Fibroblast of lung (primary cell): ENCODE measurements around the gene STXBP6. TPM values are rescaled to one million over a fixed set of nuclear protein-coding genes. Genes with fewer than 3 reads are reported as not detected.

Source experiments
- DNase-seq, 2 donors: peaks; one replicate each; pipeline versions ENCODE4 v3.0.0 to v3.0.0-alpha.2; 2010; ENCODE audit warnings: low read depth in 2 of 2
- H2AFZ ChIP-seq: 2 replicates; pipeline ENCODE4 v1.5.1; 2012; ENCODE audit warnings: low read length, control low read depth, inconsistent platforms
- H3K27ac ChIP-seq: 2 replicates; pipeline ENCODE4 v1.5.1; 2011; ENCODE audit warnings: low read length, control low read depth; ENCODE audit not compliant: insufficient read depth
- H3K27me3 ChIP-seq: 2 replicates; pipeline ENCODE4 v1.5.1; 2011; ENCODE audit warnings: mild to moderate bottlenecking, low read length; ENCODE audit not compliant: control insufficient read depth, insufficient read depth
- H3K36me3 ChIP-seq: 2 replicates; pipeline ENCODE4 v1.5.1; 2011; ENCODE audit warnings: low read length; ENCODE audit not compliant: control insufficient read depth, insufficient read depth
- H3K4me1 ChIP-seq: 2 replicates; pipeline ENCODE4 v1.5.1; 2011; ENCODE audit warnings: low read length; ENCODE audit not compliant: control insufficient read depth, insufficient read depth; ENCODE audit errors: extremely low read depth
- H3K4me2 ChIP-seq: 2 replicates; pipeline ENCODE4 v1.5.1; 2011; ENCODE audit warnings: low read length, control low read depth; ENCODE audit not compliant: insufficient read depth; ENCODE audit errors: extremely low read depth
- H3K4me3 ChIP-seq, 4 experiments: fragments of 200-600 bp in 1 of 4; sonication (generic) in 1 of 4; replicated peaks in 1 of 4; 2 replicates each; pipeline ENCODE4 v1.5.1; 2011 to 2016; ENCODE audit warnings: low read length in 4 of 4, low read depth in 3 of 4, mild to moderate bottlenecking in 3 of 4, control low read depth in 2 of 4, inconsistent platforms in 1 of 4, mixed read lengths in 1 of 4; ENCODE audit not compliant: insufficient read depth in 1 of 4; ENCODE audit errors: control extremely low read depth in 1 of 4
- H3K79me2 ChIP-seq: 2 replicates; pipeline ENCODE4 v1.5.1; 2012; ENCODE audit warnings: mild to moderate bottlenecking, low read length, inconsistent platforms; ENCODE audit not compliant: control insufficient read depth, insufficient read depth
- H3K9ac ChIP-seq: 2 replicates; pipeline ENCODE4 v1.5.1; 2011; ENCODE audit warnings: mild to moderate bottlenecking, low read length, control low read depth; ENCODE audit not compliant: insufficient read depth
- H3K9me3 ChIP-seq: 2 replicates; pipeline ENCODE4 v1.5.1; 2012; ENCODE audit warnings: low read depth, low read length; ENCODE audit not compliant: control insufficient read depth, insufficient read depth
- H4K20me1 ChIP-seq: 2 replicates; pipeline ENCODE4 v1.5.1; 2011; ENCODE audit warnings: low read length; ENCODE audit not compliant: control insufficient read depth, insufficient read depth; ENCODE audit errors: extremely low read depth
- CTCF ChIP-seq, 2 donors: IDR thresholded peaks in 1 of 2; conservative IDR thresholded peaks in 1 of 2; 1 replicate in 1 of 2; 2 replicates in 1 of 2; pipeline ENCODE4 v1.5.1; 2011 to 2012; ENCODE audit warnings: low read length in 2 of 2, control low read depth in 1 of 2, inconsistent platforms in 1 of 2, low read depth in 1 of 2, mild to moderate bottlenecking in 1 of 2
- EZH2 ChIP-seq: IDR thresholded peaks from 2 replicates; pipeline ENCODE4 v1.5.1; 2012; ENCODE audit warnings: low read length, control low read depth, mild to moderate bottlenecking; ENCODE audit errors: missing control alignments
- polyA plus RNA-seq, 2 donors: library from polyadenylated mRNA; depleted of rRNA in 1 of 2; stranded (reverse) in 1 of 2; unstranded in 1 of 2; fragments of >200 nt; gene quantifications; 2 replicates each; pipeline ENCODE4 v1.2.1, GENCODE V29; 2011 to 2012; ENCODE audit warnings: missing spikeins in 1 of 2
- total RNA-seq: library from RNA; depleted of rRNA; stranded (reverse); fragments of >200 nt; gene quantifications from 2 replicates; pipeline ENCODE4 v1.2.1, GENCODE V29; 2014

STXBP6 gene
- total and polyA plus RNA-seq, 2 donors (not counting 1 experiment from before 2014, with no cell fraction given): 4.5 to 17.8 TPM

GRCh38 chr14:25074099-25074685, 24.2 kb upstream of the STXBP6 start:
- Histone ChIP-seq H3K79me2 (no peaks in the 10 kb centered on the region), H3K9ac (no peak overlapping the region), H3K4me1 (no peaks in the 10 kb centered on the region), H2AFZ (no peak overlapping the region), H4K20me1 (no peaks in the 10 kb centered on the region), H3K9me3 (no peaks in the 10 kb centered on the region), H3K36me3 (no peaks in the 10 kb centered on the region), H3K27me3 (peaks cover 7% of the 10 kb centered on the region), H3K4me2 (no peak overlapping the region), H3K4me3 (no peak overlapping the region), H3K27ac (no peak overlapping the region)
- DNase-seq: no peak
- no peak for TF ChIP-seq EZH2
- no peak for TF ChIP-seq CTCF (conservative IDR thresholded peaks at IDR 0.05 in 1 of 2, IDR thresholded peaks at IDR 0.05 in 1 of 2; ENCODE audit: low read depth in 1 of 2, low read length in 2 of 2)

- H3K4me2 ChIP-seq: no peak overlapping the region
- H3K4me1 ChIP-seq: no peaks in the 10 kb centered on the region
- H3K9ac ChIP-seq: no peak overlapping the region
Measured at GRCh38 chr14:25069879-25070278, 19.9 kb upstream of the STXBP6 start.

GRCh38 chr14:25067600-25067999, 17.7 kb upstream of the STXBP6 start:
- H3K9ac ChIP-seq: no peak overlapping the region
- no peaks in the 10 kb centered on the region for H3K79me2 ChIP-seq
- H3K4me3 ChIP-seq: no peak overlapping the region
- H3K4me1 ChIP-seq: no peaks in the 10 kb centered on the region
- H3K36me3 ChIP-seq: no peaks in the 10 kb centered on the region
- no peaks in the 10 kb centered on the region for H3K9me3 ChIP-seq
- no peak overlapping the region for H3K4me2 ChIP-seq
- no peak overlapping the region for H2AFZ ChIP-seq
- H3K27ac ChIP-seq: no peak overlapping the region
- TF ChIP-seq CTCF (conservative IDR thresholded peaks at IDR 0.05 in 1 of 2, IDR thresholded peaks at IDR 0.05 in 1 of 2; ENCODE audit: low read depth in 1 of 2, low read length in 2 of 2) (no peak), EZH2 (no peak)
- H3K27me3 ChIP-seq: peaks cover 5% of the 10 kb centered on the region
- no peaks in the 10 kb centered on the region for H4K20me1 ChIP-seq
- no peak for DNase-seq

More at GRCh38 chr14:25069879-25070278, 19.9 kb upstream of the STXBP6 start:
- Histone ChIP-seq H3K36me3 (no peaks in the 10 kb centered on the region), H3K79me2 (no peaks in the 10 kb centered on the region), H4K20me1 (no peaks in the 10 kb centered on the region), H3K4me3 (no peak overlapping the region), H2AFZ (no peak overlapping the region), H3K27me3 (peaks cover 5% of the 10 kb centered on the region), H3K27ac (no peak overlapping the region), H3K9me3 (no peaks in the 10 kb centered on the region)
- no peak for TF ChIP-seq CTCF (conservative IDR thresholded peaks at IDR 0.05 in 1 of 2, IDR thresholded peaks at IDR 0.05 in 1 of 2; ENCODE audit: low read depth in 1 of 2, low read length in 2 of 2)
- no peak for TF ChIP-seq EZH2
- DNase-seq: no peak
